A673 (cell line): ENCODE results near the gene SFSWAP. TPM values are rescaled to one million over a fixed set of nuclear protein-coding genes. Genes with fewer than 3 reads are reported as not detected.

Source experiments
- BruUV-seq: library from RNA; stranded (reverse); fragments of 400-500 nt; replicated peaks from 2 replicates; lab custom pipeline; 2021; lab: Mats Ljungman, UMichigan
- CTCF ChIA-PET: fragments of 300-600 bp; sonication (Branson Sonifier 250); formaldehyde crosslinking; loops from one replicate; lab custom pipeline; 2022; ENCODE audit warnings: antibody characterized with exemption; lab: Charles Lee
- POLR2A ChIA-PET: fragments of 300-600 bp; sonication (Branson Sonifier 250); formaldehyde crosslinking; loops from one replicate; lab custom pipeline; 2022; ENCODE audit warnings: antibody characterized with exemption; ENCODE audit not compliant: low non-redundant PET; lab: Charles Lee
- DNase-seq: peaks from one replicate; pipeline ENCODE4 v3.0.0-alpha.2; 2015; ENCODE audit warnings: low spot score
- H3K27ac ChIP-seq: fragments of 200-600 bp; sonication (generic); 2 replicates; pipeline ENCODE4 v1.5.1; 2016; ENCODE audit warnings: mixed run types, low read depth, mild to moderate bottlenecking, mixed read lengths, antibody characterized with exemption, low read length; ENCODE audit not compliant: poor library complexity, severe bottlenecking
- H3K27me3 ChIP-seq: fragments of 200-600 bp; sonication (generic); replicated peaks from 2 replicates; pipeline ENCODE4 v1.6.1; 2017; ENCODE audit warnings: mixed run types, low read depth, mild to moderate bottlenecking, mixed read lengths, antibody characterized with exemption, low read length; ENCODE audit not compliant: insufficient read depth, poor library complexity
- H3K36me3 ChIP-seq: fragments of 200-600 bp; sonication (generic); 2 replicates; pipeline ENCODE4 v1.6.1; 2016; ENCODE audit warnings: mixed run types, mild to moderate bottlenecking, mixed read lengths, antibody characterized with exemption, low read length; ENCODE audit not compliant: insufficient read depth, poor library complexity, severe bottlenecking
- H3K4me1 ChIP-seq: fragments of 200-600 bp; sonication (generic); 2 replicates; pipeline ENCODE4 v1.6.1; 2017; ENCODE audit warnings: mixed run types, mild to moderate bottlenecking, mixed read lengths, antibody characterized with exemption, low read length; ENCODE audit not compliant: insufficient read depth, poor library complexity, severe bottlenecking
- H3K4me3 ChIP-seq: fragments of 200-600 bp; sonication (generic); 2 replicates; pipeline ENCODE4 v1.5.1; 2016; ENCODE audit warnings: low read depth, mixed run types, mild to moderate bottlenecking, mixed read lengths, low read length; ENCODE audit not compliant: poor library complexity, severe bottlenecking
- H3K9me3 ChIP-seq: fragments of 200-600 bp; sonication (generic); 2 replicates; pipeline ENCODE4 v1.6.1; 2016; ENCODE audit warnings: mixed run types, low read depth, mild to moderate bottlenecking, mixed read lengths, antibody characterized with exemption, low read length; ENCODE audit not compliant: poor library complexity, severe bottlenecking
- CTCF ChIP-seq: fragments of 300-800, 200-600 bp; sonication (generic); conservative IDR thresholded peaks from 2 replicates; pipeline ENCODE4 v1.5.1; 2017; ENCODE audit warnings: low read depth, mild to moderate bottlenecking, antibody characterized with exemption, low read length, moderate library complexity, mixed read lengths
- EZH2 ChIP-seq: fragments of 200-600 bp; sonication (generic); IDR thresholded peaks from 2 replicates; pipeline ENCODE4 v1.6.1; 2017; ENCODE audit warnings: borderline replicate concordance, low read depth, mild to moderate bottlenecking, mixed read lengths, antibody characterized with exemption, low read length; ENCODE audit not compliant: poor library complexity, severe bottlenecking
- intact Hi-C: fragments of 100-400 bp; cut with micrococcal nuclease; formaldehyde crosslinking; loops from one replicate; pipeline ENCODE4 v1.10.0; 2022; ENCODE audit not compliant: unreplicated experiment
- total RNA-seq: library from RNA; stranded (reverse); gene quantifications from 2 replicates; pipeline ENCODE4 v1.2.3, GENCODE V29; 2021

Gene SFSWAP
- total RNA-seq, 1 experiment from 2014 or later = 66.4 TPM

- ChIA-PET POLR2A (no interaction called here), CTCF (no interaction called here)
- no TSS peak for BruUV-seq
- Histone ChIP-seq H3K27me3 (no peaks in the 10 kb centered on the region), H3K27ac (no peak overlapping the region), H3K4me3 (no peak overlapping the region), H3K36me3 (peaks cover 57% of the 10 kb centered on the region), H3K4me1 (no peaks in the 10 kb centered on the region), H3K9me3 (no peaks in the 10 kb centered on the region)
- no peak for TF ChIP-seq EZH2
- TF ChIP-seq CTCF = no peak
- no peak for DNase-seq
- intact Hi-C loops = no loop called here
Measured at GRCh38 chr12:131765961-131766360, 55.1 kb downstream of the SFSWAP start.

- intact Hi-C loops = no loop called here
- BruUV-seq = no TSS peak
- Histone ChIP-seq H3K4me3 (no peak overlapping the region), H3K4me1 (no peaks in the 10 kb centered on the region), H3K27ac (no peak overlapping the region), H3K36me3 (peaks cover 60% of the 10 kb centered on the region), H3K9me3 (no peaks in the 10 kb centered on the region), H3K27me3 (no peaks in the 10 kb centered on the region)
- DNase-seq = no peak
- CTCF ChIA-PET = no interaction called here
- TF ChIP-seq EZH2 = no peak
- TF ChIP-seq CTCF = no peak
- POLR2A ChIA-PET = no interaction called here
Measured at GRCh38 chr12:131766382-131767107, 55.7 kb downstream of the SFSWAP start.

- POLR2A ChIA-PET = no interaction called here
- CTCF ChIA-PET = no interaction called here
- no peak overlapping the region for H3K27ac ChIP-seq
- no peaks in the 10 kb centered on the region for H3K4me1 ChIP-seq
- peaks cover 38% of the 10 kb centered on the region for H3K36me3 ChIP-seq
- no peak for DNase-seq
- H3K27me3 ChIP-seq = no peaks in the 10 kb centered on the region
- no TSS peak for BruUV-seq
- TF ChIP-seq CTCF (no peak), EZH2 (no peak)
- intact Hi-C loops = no loop called here
- H3K9me3 ChIP-seq = no peaks in the 10 kb centered on the region
- no peak overlapping the region for H3K4me3 ChIP-seq
Measured at GRCh38 chr12:131770120-131770519, 59.2 kb downstream of the SFSWAP start.
